Stimulated activated CD4-positive, alpha-beta T cell treated with anti-CD3 and anti-CD28 coated beads, Interleukin-2, amount 100 ng/mL, for 4 hours (primary cell): ENCODE results near the gene HTR1B.
A peak's percentile ranks its signal among the peaks of the same experiment; 100 is the strongest.

Experiments
- DNase-seq: peaks from one replicate; pipeline ENCODE4 v3.0.0-alpha.2; 2020; ENCODE audit warnings: low read depth

HTR1B gene

DNA sequence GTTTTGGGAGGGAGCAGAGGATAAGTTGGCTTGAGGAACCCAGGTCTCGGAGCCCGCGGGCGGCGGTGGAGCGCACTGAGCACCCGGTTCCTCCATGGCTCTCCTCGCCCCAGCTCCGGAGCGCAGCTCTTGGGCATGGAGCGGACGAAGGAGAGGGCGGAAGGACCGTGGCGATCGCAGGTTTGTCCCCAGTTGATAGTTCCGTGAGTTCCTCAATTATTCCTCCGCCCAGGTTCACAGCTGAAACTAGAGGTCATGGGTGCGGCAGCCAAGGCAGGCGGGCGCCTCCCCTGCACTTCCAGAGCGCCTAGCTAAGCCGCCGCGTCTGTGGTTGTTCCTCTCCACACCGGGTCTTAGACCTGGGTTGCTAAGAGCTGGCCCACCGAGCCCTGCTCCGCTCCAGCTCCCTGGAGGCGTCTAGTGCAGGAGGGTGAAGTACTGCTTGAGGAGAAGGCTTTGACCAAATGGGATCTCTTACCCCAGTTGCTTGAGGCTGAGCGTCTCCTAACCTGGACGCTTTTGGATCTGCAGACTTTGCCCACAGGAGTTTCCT lies at the start of gene HTR1B:
Gene HTR1B, minus strand, starts transcription at position 184 of the 553 bp plus-strand sequence. Its CDS starts 88 bp downstream, at position 96.
- DNase-seq = no peak

GRCh38 chr6:77512554-77512953 lies 49.3 kb upstream of the HTR1B start:
- no peak for DNase-seq

DNA sequence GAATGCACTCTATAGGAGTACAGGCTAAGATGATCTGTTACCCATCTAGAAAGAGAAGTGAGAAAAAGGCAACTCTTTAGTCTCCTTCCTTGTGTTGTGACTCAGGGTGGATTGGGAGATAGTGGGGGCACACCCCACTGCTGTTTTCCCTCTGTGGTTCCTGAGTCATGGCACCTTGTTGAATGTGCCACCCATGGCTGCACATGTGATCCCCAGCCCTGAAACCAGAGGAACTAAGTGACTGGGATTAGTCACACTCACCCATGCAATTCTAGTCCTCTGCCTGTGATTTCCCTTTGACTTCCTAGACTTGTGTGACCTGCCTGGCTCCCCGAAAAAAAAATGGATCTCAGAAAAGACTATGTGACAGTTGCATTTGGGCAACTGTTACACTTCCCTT lies 48.6 kb upstream of the HTR1B start:
- no peak for DNase-seq

DNA sequence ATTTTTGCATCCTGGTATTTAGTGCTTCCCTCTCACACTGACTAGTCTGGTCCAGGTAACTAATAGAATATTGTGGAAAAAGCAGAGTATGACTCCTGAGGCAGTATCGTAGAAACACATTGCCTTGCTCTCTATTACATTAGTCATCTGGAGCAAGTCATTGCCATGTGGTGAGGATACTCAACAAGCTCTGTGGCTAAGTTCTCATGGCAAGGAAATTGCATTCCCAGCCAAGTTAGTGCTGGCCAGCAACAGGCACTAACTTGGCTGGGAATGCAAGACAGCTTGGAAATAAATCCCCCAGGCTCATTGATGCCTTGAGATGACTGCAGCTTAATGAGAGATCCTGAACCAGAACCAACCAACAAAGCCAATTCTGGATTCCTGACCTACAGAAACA lies 39.7 kb upstream of the HTR1B start:
- no peak for DNase-seq

DNA sequence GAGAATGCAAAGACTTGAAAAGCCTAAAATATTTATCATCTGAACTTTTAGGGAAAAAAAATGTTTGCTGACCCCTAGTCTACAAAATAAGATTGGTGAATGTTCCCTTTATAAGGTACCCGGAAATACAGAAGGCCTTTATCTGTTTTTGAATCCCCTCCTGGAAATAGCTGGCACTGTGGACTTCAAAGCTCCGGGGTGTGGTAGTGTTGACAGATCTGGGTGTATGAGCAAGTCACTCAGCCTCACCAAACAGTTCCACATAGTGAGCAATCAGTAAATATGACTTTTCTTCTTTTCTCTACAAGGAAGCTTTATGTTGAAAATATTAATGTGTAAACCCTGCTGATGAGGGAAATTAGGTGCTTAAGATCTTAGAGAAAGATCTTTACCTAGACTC lies 29.2 kb upstream of the HTR1B start:
- DNase-seq = no peak

GRCh38 chr6:77487808-77488425 lies 24.6 kb upstream of the HTR1B start:
- no peak for DNase-seq

- DNase-seq = no peak
Measured at GRCh38 chr6:77482981-77483380, 19.7 kb upstream of the HTR1B start.

GRCh38 chr6:77474973-77475372 lies 11.7 kb upstream of the HTR1B start:
- DNase-seq = no peak

- no peak for DNase-seq
Measured at GRCh38 chr6:77474286-77474956, 11.1 kb upstream of the HTR1B start.

- DNase-seq = no peak
Measured at GRCh38 chr6:77470983-77471382, 7.7 kb upstream of the HTR1B start.

- DNase-seq = no peak
Measured at GRCh38 chr6:77468939-77469338, 5.6 kb upstream of the HTR1B start.

GRCh38 chr6:77466451-77467437 lies 3.5 kb upstream of the HTR1B start:
- no peak for DNase-seq

GRCh38 chr6:77466055-77466450 lies 2.8 kb upstream of the HTR1B start:
- no peak for DNase-seq

- no peak for DNase-seq
Measured at GRCh38 chr6:77464495-77464867, 1.2 kb upstream of the HTR1B start.

- DNase-seq = no peak
Measured at GRCh38 chr6:77463861-77464494, 687 bp upstream of the HTR1B start.

DNA sequence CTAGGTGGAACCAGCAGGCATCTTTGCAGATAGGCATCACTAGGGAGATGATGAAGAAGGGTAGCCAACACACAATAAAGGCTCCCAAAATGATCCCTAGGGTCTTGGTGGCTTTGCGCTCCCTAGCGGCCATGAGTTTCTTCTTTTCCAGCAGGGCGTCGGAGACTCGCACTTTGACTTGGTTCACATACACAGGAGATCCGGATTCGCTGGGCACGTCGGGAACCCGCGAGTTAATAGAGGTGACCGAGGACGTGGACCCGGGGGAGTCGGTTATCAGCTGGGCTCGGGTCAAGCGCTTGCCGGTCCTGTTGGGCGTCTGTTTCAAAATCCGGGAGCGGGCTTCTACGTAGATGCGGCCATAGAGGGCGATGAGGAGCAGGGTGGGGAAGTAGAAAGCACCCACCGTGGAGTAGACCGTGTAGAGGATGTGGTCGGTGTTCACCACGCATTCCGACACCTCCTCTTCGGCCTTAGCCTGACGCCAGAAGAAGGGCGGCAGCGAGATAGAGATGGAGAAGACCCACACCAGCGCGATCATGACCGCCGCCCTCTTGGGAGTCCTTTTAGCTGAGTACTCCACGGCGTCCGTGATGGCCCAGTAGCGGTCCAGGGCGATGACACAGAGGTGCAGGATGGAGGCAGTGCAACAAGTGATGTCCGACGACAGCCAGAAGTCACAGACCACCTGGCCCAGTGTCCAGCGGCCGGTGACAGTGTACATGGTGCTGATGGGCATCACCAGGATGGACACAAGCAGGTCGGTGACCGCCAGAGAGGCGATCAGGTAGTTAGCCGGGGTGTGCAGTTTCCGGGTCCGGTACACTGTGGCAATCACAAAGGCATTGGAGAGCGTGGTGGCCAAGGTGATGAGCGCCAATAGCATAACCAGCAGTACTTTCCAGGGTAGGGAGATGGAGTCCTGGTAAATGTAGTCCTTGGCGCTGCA lies 658 bp downstream of the HTR1B start:
- no peak for DNase-seq

DNA sequence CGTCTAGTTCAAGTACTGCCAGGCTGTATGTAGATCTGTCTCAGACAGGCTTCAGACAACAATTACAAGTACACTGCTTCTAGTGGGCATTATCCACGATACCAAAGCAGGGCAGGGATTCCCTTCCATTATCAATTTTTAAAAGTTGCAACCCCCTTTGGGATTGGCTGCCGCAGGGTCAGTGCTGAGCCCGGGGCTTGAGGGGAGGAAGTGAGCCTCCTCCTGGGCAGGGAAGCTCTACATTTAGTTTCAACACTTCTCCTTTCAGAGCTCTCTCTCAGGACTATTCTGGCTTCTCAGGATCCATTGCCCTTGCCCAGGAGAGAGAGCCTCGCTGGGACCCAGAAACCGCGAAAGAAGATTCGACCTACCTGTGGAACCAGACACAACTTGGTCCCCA lies 1.5 kb downstream of the HTR1B start:
- no peak for DNase-seq

DNA sequence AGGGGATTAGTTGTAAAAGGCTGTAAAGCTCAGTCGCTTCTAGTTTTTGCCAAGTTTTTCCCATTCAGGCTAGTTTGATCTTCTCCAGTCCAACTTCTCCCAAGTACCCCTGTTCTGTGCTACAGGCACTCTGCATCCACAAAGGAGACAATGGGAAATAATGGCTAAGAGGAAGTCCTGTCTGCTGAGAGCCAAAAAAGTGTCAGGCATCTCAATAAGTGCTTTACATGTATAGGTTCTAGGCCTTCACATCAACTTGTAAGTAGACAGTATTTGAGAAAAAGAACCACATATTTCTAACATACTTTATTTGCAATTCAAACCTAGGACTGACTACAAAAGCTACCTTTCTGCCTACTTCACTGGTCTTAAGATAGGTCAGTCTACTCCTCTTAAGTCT lies 4.9 kb downstream of the HTR1B start:
- DNase-seq = no peak

DNA sequence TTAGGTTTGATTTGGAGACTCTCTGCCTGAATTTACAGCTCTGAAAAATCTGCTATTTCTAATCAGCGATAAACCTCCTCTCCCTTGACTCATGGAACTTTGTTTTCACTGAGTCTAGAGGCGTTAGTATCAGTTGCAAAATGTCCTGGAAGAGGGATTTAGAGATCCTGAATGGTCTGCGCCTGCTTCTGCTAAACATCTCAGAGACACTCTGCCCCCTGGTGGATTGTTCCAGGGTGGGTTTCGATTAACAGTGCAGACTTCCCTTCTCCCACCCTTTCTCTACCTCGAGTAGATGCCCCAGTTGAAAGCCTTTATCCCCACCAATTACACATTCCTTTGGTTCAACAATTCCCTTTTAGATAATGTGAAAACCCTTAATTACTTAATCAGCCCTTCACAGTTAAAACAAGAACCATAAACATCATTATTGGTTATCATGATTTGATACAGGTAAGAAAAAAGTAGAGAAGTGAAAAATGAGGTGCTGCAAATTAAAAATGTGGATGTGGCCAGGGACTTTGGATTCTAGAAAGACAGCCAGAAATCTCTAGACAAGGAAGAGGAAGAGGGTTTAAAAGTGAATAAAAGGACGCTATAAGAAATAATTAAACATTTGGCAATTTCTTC lies 5.5 kb downstream of the HTR1B start:
- DNase-seq = peak; percentile 7

GRCh38 chr6:77456531-77457248 lies 6.6 kb downstream of the HTR1B start:
- DNase-seq = no peak
